Activated naive CD4-positive, alpha-beta T cell treated with anti-CD3 and anti-CD28 coated beads, Interleukin-2, amount 10 ng/mL, durations not matched to agents 7 days and 5 days (primary cell): ENCODE results near the gene CPZ.
"Not testable (repeated sequence)": the region's sequence is repeated elsewhere in the genome, so short reads cannot be mapped to it uniquely, and the experiment has no call there.

Experiments
- CTCF ChIA-PET: fragments of 350-600 bp; sonication (Branson Sonifier 250); formaldehyde crosslinking; loops from one replicate; lab custom pipeline; 2021; ENCODE audit warnings: antibody characterized with exemption; lab: Charles Lee
- DNase-seq: peaks from one replicate; pipeline ENCODE4 v3.0.0-alpha.2; 2020
- H3K27ac Mint-ChIP-seq: one replicate; pipeline ENCODE4 v1.8.0; 2021; ENCODE audit warnings: mild to moderate bottlenecking, moderate library complexity, mixed read lengths
- H3K27me3 Mint-ChIP-seq: one replicate; pipeline ENCODE4 v1.8.0; 2021; ENCODE audit warnings: mild to moderate bottlenecking, mixed read lengths
- H3K36me3 Mint-ChIP-seq: one replicate; pipeline ENCODE4 v1.8.0; 2021; ENCODE audit warnings: mixed read lengths
- H3K4me1 Mint-ChIP-seq: one replicate; pipeline ENCODE4 v1.8.0; 2021; ENCODE audit warnings: mixed read lengths
- H3K4me3 Mint-ChIP-seq: one replicate; pipeline ENCODE4 v1.8.0; 2021; ENCODE audit warnings: mild to moderate bottlenecking, moderate library complexity, mixed read lengths
- H3K9me3 Mint-ChIP-seq: one replicate; pipeline ENCODE4 v1.8.0; 2021; ENCODE audit warnings: mixed read lengths

CPZ gene

GRCh38 chr4:8613421-8614364 lies 21.1 kb downstream of the CPZ start:
- no peak for DNase-seq
- Mint-ChIP-seq H3K27me3 (no peaks in the 10 kb centered on the region), H3K27ac (no peak overlapping the region), H3K4me1 (no peaks in the 10 kb centered on the region), H3K4me3 (no peak overlapping the region), H3K36me3 (no peaks in the 10 kb centered on the region), H3K9me3 (no peaks in the 10 kb centered on the region)
- CTCF ChIA-PET = interaction anchor here (1.0 kb wide), 1 partner anchor 306 kb away, joined by 3 read pairs; no protein-coding TSS in a partner anchor

- Mint-ChIP-seq H3K27ac (no peak overlapping the region), H3K27me3 (no peaks in the 10 kb centered on the region), H3K4me1 (no peaks in the 10 kb centered on the region), H3K4me3 (no peak overlapping the region), H3K36me3 (no peaks in the 10 kb centered on the region), H3K9me3 (no peaks in the 10 kb centered on the region)
- DNase-seq = no peak
- CTCF ChIA-PET = no interaction called here
These were observed 22.0 kb downstream of the CPZ start for GRCh38 chr4:8614365-8615193.

GRCh38 chr4:8615366-8615765 lies 22.8 kb downstream of the CPZ start:
- Mint-ChIP-seq H3K27ac (no peak overlapping the region), H3K4me3 (no peak overlapping the region), H3K9me3 (no peaks in the 10 kb centered on the region), H3K27me3 (no peaks in the 10 kb centered on the region), H3K36me3 (no peaks in the 10 kb centered on the region), H3K4me1 (no peaks in the 10 kb centered on the region)
- no peak for DNase-seq
- CTCF ChIA-PET = no interaction called here

GRCh38 chr4:8615921-8616787 lies 23.6 kb downstream of the CPZ start:
- DNase-seq = no peak
- CTCF ChIA-PET = no interaction called here
- no peaks in the 10 kb centered on the region for H3K36me3 Mint-ChIP-seq

GRCh38 chr4:8616831-8617230 lies 24.3 kb downstream of the CPZ start:
- Mint-ChIP-seq H3K27me3 (no peaks in the 10 kb centered on the region), H3K9me3 (no peaks in the 10 kb centered on the region), H3K36me3 (no peaks in the 10 kb centered on the region), H3K4me1 (no peaks in the 10 kb centered on the region), H3K4me3 (no peak overlapping the region), H3K27ac (no peak overlapping the region)
- CTCF ChIA-PET = no interaction called here
- no peak for DNase-seq

More at GRCh38 chr4:8615921-8616787, 23.6 kb downstream of the CPZ start:
- H3K9me3 Mint-ChIP-seq = no peaks in the 10 kb centered on the region
- no peaks in the 10 kb centered on the region for H3K27me3 Mint-ChIP-seq
- H3K4me1 Mint-ChIP-seq = no peaks in the 10 kb centered on the region
- H3K4me3 Mint-ChIP-seq = no peak overlapping the region
- no peak overlapping the region for H3K27ac Mint-ChIP-seq

- CTCF ChIA-PET = interaction anchor here (1.3 kb wide), 1 partner anchor 10 kb away, joined by 3 read pairs; no protein-coding TSS in a partner anchor
- Mint-ChIP-seq H3K27me3 (no peaks in the 10 kb centered on the region), H3K4me3 (no peak overlapping the region), H3K9me3 (no peaks in the 10 kb centered on the region), H3K36me3 (no peaks in the 10 kb centered on the region), H3K27ac (no peak overlapping the region), H3K4me1 (no peaks in the 10 kb centered on the region)
- DNase-seq = no peak
These were observed 25.0 kb downstream of the CPZ start for GRCh38 chr4:8617486-8618040.

GRCh38 chr4:8618421-8618820 lies 25.9 kb downstream of the CPZ start:
- CTCF ChIA-PET = interaction anchor here (1.3 kb wide), 1 partner anchor 11 kb away, joined by 3 read pairs; no protein-coding TSS in a partner anchor
- Mint-ChIP-seq H3K27ac (no peak overlapping the region), H3K27me3 (no peaks in the 10 kb centered on the region), H3K4me3 (no peak overlapping the region), H3K36me3 (no peaks in the 10 kb centered on the region), H3K9me3 (no peaks in the 10 kb centered on the region), H3K4me1 (no peaks in the 10 kb centered on the region)
- no peak for DNase-seq

- H3K27ac Mint-ChIP-seq = no peak overlapping the region
- H3K4me1 Mint-ChIP-seq = no peaks in the 10 kb centered on the region
- H3K27me3 Mint-ChIP-seq = no peaks in the 10 kb centered on the region
- no peaks in the 10 kb centered on the region for H3K36me3 Mint-ChIP-seq
- DNase-seq = no peak
- no peak overlapping the region for H3K4me3 Mint-ChIP-seq
- CTCF ChIA-PET = interaction anchor here (1.3 kb wide), 1 partner anchor 12 kb away, joined by 3 read pairs; no protein-coding TSS in a partner anchor
- no peaks in the 10 kb centered on the region for H3K9me3 Mint-ChIP-seq
These were observed 26.6 kb downstream of the CPZ start for GRCh38 chr4:8618961-8619720.

GRCh38 chr4:8621135-8621534 lies 28.6 kb downstream of the CPZ start:
- DNase-seq, H3K9me3 Mint-ChIP-seq, H3K4me1 Mint-ChIP-seq, CTCF ChIA-PET, H3K27ac Mint-ChIP-seq, H3K27me3 Mint-ChIP-seq, H3K36me3 Mint-ChIP-seq, H3K4me3 Mint-ChIP-seq: not testable (repeated sequence)

GRCh38 chr4:8624601-8625272 lies 32.2 kb downstream of the CPZ start:
- H3K27ac Mint-ChIP-seq, H3K9me3 Mint-ChIP-seq, H3K27me3 Mint-ChIP-seq, H3K4me1 Mint-ChIP-seq, H3K4me3 Mint-ChIP-seq, H3K36me3 Mint-ChIP-seq, DNase-seq, CTCF ChIA-PET: not testable (repeated sequence)

GRCh38 chr4:8630240-8630905 lies 37.8 kb downstream of the CPZ start:
- DNase-seq, H3K27me3 Mint-ChIP-seq, H3K4me3 Mint-ChIP-seq, CTCF ChIA-PET, H3K27ac Mint-ChIP-seq, H3K9me3 Mint-ChIP-seq, H3K36me3 Mint-ChIP-seq, H3K4me1 Mint-ChIP-seq: not testable (repeated sequence)

- not testable (repeated sequence) for H3K36me3 Mint-ChIP-seq, DNase-seq, H3K9me3 Mint-ChIP-seq
These were observed 39.3 kb downstream of the CPZ start for GRCh38 chr4:8631896-8632295.

More at GRCh38 chr4:8631896-8632295, 39.3 kb downstream of the CPZ start:
- H3K4me1 Mint-ChIP-seq, H3K27ac Mint-ChIP-seq, H3K27me3 Mint-ChIP-seq, CTCF ChIA-PET, H3K4me3 Mint-ChIP-seq: not testable (repeated sequence)
